GM18951 (cell line): ENCODE results near the gene PNLIPRP2.

Experiments used
- POLR2A ChIP-seq: IDR thresholded peaks from 4 replicates; pipeline ENCODE4 v1.6.1; 2011; ENCODE audit warnings: mild to moderate bottlenecking; ENCODE audit not compliant: insufficient read length, insufficient read depth; ENCODE audit errors: extremely low read depth
- in situ Hi-C: fragments of 300-500 bp; cut with MboI; formaldehyde crosslinking; loops from one replicate; pipeline ENCODE4 v1.12.0; 2022; ENCODE audit warnings: low sequenced_read_pairs, mixed read lengths, inconsistent platforms; ENCODE audit not compliant: unreplicated experiment

PNLIPRP2 gene

GRCh38 chr10:116620423-116621400 lies at the start of gene PNLIPRP2:
Gene PNLIPRP2 (plus strand): TSS chr10:116620953.
- TF ChIP-seq POLR2A, result no peak
- in situ Hi-C loops, result no loop called here

GRCh38 chr10:116574797-116575196 lies 46.0 kb upstream of the PNLIPRP2 start:
- TF ChIP-seq POLR2A, result no peak
- in situ Hi-C loops, result no loop called here

- in situ Hi-C loops, result no loop called here
- TF ChIP-seq POLR2A, result no peak
These were observed 32.7 kb upstream of the PNLIPRP2 start for GRCh38 chr10:116587878-116588591.

- in situ Hi-C loops, result no loop called here
- no peak for TF ChIP-seq POLR2A
These were observed 31.8 kb upstream of the PNLIPRP2 start for GRCh38 chr10:116588995-116589394.

GRCh38 chr10:116589926-116590325 lies 30.8 kb upstream of the PNLIPRP2 start:
- TF ChIP-seq POLR2A, result no peak
- in situ Hi-C loops, result no loop called here

- no peak for TF ChIP-seq POLR2A
- in situ Hi-C loops, result no loop called here
These were observed 29.9 kb upstream of the PNLIPRP2 start, which contains the start of gene PNLIPRP1 for GRCh38 chr10:116590590-116591444. Gene PNLIPRP1 (plus strand): TSS chr10:116590959. CDS start chr10:116591130, 171 bp downstream.

- no peak for TF ChIP-seq POLR2A
- in situ Hi-C loops, result no loop called here
These were observed 27.5 kb upstream of the PNLIPRP2 start for GRCh38 chr10:116593139-116593740.

- in situ Hi-C loops, result no loop called here
- no peak for TF ChIP-seq POLR2A
These were observed 26.2 kb upstream of the PNLIPRP2 start for GRCh38 chr10:116594525-116595035.

GRCh38 chr10:116596062-116596461 lies 24.7 kb upstream of the PNLIPRP2 start:
- no peak for TF ChIP-seq POLR2A
- in situ Hi-C loops, result no loop called here

- in situ Hi-C loops, result no loop called here
- no peak for TF ChIP-seq POLR2A
These were observed 23.2 kb upstream of the PNLIPRP2 start for GRCh38 chr10:116597543-116597942.

GRCh38 chr10:116598329-116598728 lies 22.4 kb upstream of the PNLIPRP2 start:
- no peak for TF ChIP-seq POLR2A
- in situ Hi-C loops, result no loop called here

GRCh38 chr10:116599991-116600390 lies 20.8 kb upstream of the PNLIPRP2 start:
- no peak for TF ChIP-seq POLR2A

More at GRCh38 chr10:116599991-116600390, 20.8 kb upstream of the PNLIPRP2 start:
- in situ Hi-C loops, result no loop called here
